NCI-H1436 treated with DMSO at 0.1 percent for 48 hours (cell line): ENCODE results near the gene FCN1.

Experiments used
- DNase-seq: peaks from one replicate; lab custom pipeline; 2025; lab: John Stamatoyannopoulos, UW

The FCN1 gene

DNA sequence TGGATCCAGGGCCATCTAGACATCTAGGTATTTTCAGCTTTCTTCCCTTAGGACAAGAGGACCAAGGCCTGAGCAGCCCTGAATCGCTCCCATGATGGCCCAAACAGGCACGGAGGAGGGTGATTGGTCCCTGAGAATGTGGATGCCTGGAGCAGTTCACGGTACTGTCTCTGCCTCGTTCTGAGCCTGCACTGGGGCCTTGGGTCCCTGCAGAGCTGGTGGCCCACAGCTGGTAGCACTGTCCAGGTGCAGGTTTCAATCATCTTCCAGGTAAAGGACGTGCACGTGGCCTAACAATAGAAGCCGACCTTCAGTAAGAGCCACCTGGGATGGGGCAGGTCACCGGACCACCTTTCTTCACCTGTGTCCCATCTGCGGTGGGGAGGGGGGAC, 19.4 kb upstream of the FCN1 start:
- DNase-seq: no peak

DNA sequence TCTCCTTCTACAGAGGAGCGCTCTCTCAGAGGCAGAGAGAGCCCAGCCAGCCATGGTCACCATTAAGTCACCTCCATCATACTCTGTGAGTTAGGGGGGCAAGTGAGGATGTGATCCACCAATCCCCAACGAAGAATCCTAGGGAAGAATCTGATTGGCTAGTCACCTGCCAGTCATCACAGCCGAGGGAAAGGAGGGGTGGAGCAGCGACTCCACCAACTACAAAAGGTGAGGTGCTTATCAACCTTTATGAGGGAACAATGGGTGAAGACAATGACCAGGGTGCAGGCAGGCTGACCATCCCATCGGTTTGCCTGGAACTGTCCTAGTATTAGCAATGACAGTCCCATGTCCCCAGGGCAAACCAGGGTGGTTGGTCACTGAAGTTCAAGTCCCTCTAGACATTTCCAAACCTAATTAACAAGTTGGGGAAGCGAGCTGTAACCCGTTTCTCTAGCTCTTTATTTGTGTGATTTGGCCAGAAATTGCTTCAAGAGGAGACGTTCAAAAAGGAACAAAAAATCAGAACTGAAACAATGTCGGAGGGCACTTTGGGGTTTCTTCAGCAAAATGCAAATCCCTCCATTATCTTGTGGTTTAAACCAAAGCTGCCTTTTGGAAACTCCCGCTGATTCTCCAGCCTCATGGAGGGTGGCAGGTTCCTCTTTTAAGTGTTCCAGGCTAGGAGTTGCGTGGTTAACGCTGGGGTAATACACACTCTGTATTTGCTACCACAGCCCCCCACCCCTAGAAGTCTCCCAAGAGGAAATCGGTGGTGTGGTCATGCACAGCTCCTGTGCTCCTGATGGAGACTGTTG, 18.8 kb upstream of the FCN1 start:
- no peak for DNase-seq

DNA sequence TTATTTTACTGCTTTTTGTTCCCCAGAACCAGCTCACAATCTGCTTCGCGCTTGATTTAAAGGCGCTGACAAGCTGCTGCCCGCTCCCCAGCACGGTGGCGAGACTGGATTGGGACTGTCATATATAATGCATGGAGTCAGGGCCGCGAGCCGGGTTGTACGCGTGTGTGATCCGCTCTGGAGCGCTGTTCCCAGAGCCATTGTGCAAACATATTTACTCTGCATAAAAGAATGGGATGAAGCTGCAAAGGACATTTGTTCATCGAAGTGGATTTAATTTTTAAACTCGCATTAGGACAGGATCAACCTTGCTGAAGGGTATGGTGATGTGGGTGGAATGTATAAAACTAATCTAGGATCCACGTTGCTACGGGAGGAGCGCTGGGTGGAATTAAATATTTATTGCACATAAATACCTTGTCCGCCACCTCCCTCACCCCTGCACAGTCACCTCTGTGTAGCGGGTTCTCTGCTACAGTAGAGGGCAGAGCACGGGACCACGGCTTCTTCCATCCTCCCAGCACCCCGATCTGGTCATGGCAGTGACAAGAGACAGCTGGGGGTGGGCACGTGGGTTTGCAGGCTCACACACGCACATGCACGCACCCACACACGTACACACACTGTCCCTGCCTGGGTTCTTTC, 18.1 kb upstream of the FCN1 start:
- DNase-seq: no peak

DNA sequence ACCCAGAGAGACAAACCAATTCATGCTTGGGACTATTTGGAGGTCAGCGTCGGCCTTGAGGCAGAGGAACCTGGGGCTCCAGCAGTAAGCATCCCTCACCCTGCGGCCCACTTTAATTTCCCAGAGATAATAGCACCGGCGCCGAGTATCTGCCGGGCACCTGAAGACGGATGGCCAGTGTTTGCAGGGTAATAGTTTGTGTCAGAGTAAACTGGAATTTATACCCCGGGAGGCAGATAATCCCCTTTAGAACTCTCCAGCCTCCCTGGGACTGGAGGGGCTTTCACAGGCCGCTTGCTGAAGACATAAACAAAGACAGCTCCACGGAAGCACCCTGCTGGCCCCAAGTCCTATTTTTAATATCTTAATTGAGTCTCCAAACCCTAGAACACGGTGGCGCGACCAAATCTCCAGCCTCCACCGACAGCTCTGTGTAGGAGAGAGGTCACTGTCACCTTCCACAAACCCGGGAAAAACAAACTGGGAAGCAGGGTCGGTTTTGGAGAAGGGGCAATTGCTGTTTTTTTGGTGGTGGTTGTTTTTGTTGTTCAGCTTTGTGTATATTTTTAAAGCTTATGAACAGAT, 17.4 kb upstream of the FCN1 start:
- no peak for DNase-seq

DNA sequence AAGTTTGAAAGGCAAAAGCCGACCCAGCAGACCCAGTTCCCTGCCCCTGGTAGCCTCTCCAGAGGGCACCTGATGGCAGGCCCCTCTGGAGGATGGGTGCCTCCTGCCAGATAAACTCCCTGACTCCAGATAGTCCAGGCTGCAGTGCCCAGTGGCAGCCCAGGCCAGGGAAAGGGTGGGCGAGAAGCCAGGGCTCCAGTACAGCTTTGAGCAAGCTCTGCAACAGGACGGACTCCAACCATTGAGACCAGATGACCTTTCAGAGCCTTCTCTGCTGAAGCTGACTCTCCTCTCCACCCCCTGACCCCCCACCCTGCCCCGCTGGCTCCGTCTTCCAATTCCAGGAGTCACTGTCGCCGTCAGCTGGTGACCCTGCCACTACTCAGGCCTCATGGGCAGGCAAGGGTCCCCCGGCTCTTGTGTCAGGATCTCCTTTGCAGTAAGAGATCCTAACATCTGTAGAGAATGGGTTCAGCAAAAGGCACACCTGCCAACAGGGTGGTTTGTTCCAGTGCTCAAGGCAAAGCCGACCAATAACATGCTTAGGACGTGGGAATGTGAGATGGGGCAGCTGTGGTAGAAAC, 15.5 kb upstream of the FCN1 start:
- DNase-seq: no peak

DNA sequence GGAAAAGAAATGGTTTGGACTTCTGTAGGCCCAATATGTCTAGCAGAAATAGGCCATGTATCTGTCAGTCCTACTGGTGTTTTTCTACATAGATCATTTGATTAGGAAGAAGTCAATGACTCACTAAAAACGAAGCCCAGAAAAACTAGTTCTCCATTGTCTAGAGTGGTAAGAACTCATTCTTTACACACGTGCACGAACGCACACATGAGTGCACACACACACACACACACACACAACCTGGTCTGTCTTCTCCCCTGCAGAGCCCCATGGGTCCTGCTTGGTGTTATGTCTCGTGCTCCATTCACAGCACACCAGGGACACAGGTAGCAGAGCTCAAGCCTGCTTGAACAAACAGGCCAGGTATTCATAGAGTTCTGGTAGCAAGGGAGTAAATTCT, 14.9 kb upstream of the FCN1 start:
- no peak for DNase-seq

DNA sequence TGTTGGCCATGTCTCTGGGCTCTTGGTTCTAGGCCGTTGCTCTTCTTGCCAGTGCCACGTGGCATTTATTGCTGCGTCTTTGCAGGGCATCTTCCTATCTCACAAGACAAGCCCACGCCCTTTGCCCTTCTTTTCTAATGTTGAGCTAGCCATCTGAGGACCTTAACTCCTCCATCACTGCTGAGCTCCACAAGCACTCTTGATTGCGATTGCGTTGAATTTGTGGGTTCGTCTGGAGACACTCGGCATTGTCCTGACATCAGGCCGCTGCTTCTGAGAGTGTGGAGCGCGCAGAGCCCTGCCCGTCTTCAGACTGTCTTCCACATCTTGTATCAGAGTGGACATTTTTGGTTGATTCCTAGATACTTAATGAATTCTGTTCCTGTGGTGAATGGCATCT, 14.5 kb upstream of the FCN1 start:
- no peak for DNase-seq

DNA sequence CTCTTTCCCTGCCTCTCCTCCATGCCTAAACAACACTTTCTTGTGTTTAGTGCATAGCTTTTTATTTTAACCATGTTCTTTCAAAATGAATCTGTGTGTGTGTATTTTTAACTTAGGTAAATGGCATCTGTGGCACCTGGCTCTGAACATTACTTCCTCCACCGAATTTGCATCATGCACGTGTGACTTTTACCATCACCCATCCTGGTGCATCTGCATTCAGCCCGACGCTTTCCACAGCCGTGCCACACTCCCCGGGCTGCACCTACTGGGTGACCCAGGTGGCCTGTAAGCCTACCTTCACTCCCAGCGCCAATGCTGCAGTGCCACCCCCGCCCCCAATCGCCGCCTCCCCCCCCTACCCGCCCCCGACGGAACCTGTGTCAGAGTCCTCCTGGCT, 12.7 kb upstream of the FCN1 start:
- DNase-seq: no peak

DNA sequence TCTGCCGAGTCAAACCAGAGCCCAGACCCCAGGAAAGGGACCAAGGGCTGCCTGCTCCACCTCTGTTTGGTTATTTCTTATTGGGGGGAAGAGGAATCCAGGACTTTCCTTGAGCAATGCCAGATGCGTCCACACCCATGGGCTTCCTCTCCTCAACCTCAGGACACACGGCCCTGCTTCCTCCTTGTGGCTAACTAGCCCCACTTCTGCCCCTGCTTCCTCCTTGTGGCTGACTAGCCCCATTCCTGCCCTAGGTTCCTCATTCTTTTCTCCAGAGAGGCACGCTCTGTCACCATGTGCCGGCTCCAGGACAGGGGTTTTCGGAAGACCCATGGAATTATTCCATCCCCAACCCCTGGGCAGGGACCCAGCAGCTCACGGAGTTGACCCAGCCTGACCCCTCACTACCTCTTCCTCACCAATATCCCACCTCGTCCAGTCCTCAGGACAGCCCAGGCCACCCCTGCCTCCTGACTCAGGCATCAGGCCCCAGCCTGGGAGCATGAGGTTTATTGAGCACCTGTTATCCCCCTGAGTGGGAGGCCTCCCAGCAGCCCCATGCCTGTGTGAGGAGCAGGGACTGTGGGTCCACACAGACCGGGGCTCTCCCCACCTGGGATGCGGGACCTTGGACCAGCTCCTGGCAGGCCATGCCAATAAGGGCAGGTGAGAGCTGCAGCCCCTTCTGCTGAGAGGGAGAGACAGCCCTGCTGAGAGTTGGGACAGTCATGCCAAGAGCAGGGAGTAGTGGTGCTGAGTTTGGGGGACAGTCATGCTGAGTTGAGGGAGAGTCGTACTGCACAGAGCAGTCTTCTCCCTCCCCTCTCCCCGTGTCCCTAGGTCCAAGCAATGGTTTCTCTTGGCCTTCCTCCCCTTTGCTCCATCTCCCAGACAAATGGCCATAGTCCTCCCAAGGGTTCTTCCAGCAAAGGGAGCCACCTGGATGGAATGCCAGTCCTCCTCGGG, 11.8 kb upstream of the FCN1 start:
- no peak for DNase-seq

DNA sequence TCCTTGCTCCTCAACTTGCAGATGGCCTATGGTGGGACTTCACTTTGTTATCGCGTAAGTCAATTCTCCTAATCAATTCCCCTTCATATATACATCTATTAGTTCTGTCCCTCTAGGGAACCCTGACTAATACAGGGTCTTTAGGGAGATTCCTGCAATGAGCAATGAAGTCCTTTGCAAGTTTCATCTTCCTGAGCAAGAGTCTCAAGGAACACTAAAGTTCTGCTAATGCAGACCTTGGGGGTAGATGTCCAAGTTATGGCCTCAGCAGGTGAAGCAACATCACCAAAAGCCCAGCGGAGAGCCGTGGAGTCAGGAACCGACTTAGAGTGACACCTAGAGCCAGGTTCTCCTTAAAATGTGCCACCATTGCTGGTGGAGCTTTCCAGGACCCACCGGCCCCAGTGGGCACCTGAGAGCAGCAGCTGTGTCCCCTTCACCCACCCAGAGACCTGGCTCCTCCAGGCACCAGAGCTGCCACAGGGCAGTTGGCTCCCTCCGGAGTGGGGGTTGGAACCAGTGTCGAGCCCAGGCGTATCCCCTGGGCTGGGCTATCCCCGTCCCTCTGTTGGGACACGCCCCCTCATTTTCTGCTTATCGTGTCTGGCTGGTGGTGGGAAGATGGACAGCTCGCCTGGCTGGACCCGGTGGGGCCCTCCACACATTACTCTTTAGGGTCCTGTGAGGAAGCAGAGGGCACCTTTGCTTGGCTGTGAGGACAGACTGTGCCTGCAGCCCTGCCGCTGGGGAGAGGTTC, 10.9 kb upstream of the FCN1 start:
- no peak for DNase-seq

DNA sequence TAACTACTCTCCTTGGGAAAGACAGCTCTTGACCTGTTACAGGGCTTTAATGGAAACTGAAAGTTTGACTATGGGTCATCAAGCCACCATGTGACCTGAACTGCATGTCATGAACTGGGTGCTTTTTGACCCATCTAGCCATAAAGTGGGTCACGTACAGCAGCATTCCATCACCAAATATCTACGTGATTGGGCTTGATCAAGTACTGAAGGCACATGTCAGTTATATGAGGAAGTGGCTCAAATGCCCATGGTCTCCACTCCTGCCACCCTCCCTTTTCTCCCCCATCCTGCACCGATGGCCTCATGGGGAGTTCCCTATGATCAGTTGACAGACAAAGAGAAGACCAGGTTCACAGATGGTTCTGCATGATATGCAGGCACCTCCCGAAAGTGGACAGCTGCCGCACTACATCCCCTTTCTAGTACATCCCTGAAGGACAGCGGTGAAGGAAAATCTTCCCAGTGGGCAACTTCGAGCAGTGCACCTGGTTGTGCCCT, 7.3 kb upstream of the FCN1 start:
- no peak for DNase-seq

DNA sequence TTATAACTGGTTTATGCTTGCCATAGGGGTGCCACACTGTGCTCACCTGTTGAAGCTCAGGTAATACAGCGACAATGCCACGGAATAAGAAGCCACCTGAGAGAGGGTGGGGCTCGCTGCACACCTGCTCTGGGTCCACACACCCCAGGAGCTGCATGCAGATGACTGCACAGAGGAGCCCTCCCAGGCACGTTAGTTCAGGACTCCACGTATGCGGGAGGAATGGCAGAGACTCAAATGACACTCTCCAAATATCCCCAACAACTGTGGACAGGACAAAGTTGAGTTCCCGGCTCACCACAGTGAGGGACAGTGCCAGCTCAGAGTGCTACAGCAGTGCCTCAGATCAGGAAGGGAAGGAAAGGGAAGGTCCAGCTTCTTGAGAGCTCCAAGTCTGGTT, 5.8 kb upstream of the FCN1 start:
- DNase-seq: no peak

DNA sequence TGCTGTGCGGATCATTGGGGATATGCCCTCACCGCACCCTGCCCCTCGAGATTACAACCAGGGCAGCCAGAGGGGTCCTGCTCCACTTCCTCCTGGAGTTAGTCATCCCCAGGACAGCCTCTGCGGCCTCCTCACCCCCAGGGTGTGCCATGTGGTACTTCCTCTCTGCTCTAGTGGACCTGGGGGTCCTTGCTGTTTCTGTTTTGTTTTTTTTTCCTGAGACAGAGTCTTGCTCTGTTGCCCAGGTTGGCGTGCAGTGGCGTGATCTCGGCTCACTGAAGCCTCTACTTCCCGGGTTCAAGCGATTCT, 5.2 kb upstream of the FCN1 start:
- no peak for DNase-seq

DNA sequence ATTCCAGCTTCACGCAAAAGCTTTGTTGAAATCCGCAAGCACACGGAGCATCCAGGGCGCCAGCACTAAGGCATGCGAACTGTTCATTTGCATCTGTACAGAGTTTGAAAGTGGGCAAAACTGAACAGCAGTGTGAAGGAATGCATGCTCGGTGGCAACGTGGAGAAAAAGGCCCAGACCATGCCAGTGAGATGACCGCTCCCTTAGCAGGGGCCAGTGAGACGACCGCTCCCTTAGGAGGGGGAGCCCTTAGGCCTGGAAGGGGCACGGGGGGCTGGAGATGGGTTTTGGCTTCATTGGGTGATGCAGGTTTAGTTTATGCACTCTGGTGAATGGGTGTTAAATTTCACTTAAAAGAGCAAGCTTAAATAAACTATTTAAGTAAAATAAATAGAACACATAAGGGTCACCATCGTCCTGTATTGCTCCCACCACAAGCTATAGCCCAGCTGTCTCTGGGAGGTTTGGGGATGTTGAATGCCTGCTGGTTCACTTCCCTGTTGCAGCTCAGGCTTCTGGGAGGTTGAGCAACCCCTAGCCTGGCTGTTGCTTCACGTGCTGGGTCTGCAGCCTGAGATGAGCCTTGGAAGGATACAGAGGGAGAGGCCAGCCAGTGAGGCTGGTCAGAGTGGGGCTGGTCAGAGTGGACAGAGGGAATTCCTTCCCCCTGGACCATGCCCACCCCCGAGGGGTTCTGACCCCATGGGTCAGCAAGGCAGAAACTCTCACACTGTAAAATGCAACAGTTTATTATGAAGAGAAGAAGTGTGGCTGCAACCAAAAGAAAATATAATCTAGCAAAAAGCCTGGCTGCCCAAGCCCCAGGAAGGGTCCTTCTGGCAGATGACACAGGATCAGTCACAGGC, 4.6 kb upstream of the FCN1 start:
- no peak for DNase-seq

DNA sequence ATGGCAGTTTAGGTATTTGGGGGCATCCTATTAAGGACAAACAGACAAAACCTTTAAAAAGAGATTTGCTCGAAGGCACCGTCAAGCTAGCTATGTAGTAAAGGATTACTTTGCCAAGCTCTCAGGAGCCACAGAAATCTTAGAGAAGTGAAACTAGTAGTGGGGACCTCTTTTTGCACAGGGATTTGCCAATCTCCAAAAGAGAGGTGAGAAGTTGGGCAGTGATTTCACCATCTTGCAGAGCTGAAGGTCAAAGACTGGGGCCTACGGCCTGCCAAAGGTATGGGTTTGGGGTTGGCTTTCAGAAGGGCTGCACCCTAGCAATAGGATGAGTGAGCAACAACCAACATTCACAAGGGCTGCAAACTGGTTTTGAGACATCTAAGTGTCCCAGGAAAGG, 1.6 kb upstream of the FCN1 start:
- DNase-seq: no peak

DNA sequence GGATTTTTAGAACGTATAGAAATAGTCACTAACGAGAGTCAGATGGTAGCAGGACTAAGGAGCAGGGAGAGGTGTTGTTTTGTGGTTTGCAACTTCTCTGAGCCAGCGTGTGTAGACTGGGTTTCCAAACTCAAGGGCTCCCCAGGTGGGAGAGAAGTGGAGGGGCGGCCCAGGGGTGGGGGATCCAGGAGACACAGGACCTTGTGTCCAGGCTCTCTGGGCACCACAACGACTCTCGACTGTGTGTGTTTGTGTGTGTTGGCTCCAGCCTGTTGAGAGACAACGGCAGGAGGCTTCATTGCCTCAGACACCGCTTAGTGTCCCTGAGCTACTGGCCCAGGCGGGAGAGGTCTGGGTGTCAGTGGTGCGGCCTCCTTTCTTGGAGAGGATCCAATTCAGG, 934 bp upstream of the FCN1 start:
- no peak for DNase-seq

DNA sequence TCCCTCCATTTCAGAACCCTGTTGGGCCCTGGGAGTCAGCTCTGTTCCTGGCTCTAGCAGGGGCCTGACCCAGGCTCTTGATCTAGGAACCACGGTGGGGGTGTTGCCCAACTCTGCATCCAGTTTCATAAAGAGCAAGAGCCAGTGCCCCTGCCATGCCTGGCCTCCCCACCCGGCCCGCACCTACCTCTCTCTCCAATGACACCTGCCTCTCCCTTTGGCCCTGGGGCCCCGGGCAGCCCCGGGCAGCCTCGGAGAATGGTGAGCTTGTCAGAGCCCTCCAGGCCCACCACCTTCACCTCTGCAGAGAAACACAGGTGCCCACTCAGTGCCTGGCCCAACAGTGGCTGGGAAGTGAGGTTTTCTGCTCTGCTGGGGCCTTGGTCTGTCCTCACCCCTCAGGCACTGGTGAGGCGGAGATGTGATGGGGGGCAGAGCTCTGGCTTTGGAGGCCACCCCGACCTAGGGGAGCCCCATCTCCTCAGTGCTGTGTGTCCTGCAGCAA, 1.5 kb downstream of the FCN1 start:
- DNase-seq: no peak

DNA sequence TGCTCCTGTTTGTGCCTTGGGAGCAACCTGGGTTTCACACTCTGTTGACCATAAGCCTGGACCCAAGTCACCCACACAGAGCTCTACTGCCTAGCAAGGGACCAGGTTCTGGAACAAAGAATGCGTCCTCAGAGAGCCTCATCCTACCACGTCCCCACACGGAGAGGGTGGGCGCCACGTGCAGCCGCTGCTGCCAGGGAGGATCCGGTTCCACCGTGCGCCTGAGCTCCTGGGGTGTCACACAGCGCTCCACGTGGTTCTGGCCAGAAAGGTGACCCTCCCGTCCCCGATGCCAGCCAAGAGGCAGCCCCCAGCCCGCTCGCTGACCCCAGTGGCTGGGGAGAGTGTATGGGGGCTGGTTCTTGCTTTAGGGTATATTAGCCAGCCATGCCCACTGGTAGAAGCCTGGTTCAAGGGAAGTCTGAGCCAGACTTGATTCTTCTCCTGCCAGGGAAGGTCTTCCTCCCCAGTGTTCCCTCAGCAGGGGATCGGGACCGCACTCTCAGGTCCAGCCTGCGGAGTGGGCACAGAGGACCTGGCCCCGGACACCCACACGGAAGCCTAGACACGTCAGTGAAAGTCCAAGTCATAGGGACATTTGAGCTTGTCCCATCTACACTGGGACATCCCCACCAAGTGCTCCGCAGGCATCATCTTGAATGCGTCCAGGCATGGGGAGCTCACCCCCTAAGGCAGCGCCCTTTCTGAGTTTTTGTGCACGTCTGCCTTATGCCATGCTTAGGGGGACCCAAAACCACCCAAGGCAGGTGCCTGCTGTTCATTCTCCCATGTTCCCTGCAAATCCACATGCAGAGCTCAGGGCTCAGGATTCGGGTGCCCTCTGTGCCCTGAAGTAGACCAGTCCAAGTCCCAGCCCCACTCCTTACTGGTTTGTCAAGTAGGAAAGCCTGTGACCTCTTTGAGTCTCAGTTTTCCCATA, 2.4 kb downstream of the FCN1 start:
- DNase-seq: no peak

DNA sequence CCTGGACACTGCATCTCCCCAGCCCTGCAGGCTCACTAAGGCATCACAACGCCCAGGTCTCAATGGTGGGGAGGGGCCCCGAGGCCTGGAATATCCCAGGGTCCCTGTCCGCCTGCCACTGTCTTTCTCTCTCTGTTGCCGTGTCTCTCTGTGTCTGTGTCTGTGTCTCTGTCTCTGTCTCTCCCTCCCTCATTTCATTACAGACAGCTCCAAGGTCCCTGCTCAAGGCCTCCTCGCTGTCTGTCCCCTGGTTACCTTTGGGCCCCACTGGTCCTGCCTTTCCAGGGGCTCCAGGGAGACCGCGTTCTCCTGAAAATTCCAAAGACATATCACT, 3.2 kb downstream of the FCN1 start:
- no peak for DNase-seq
